Esophagus (tissue), 2 donors: ENCODE measurements around the gene ADCY4. TPM values are rescaled to one million over a fixed set of nuclear protein-coding genes. Genes with fewer than 3 reads are reported as not detected.
A peak's percentile ranks its signal among the peaks of the same experiment; 100 is the strongest.

Experiments used
- H3K27ac ChIP-seq, 2 donors: one replicate each; pipeline ENCODE4 v1.5.1; 2013; ENCODE audit warnings: low read depth in 2 of 2, mild to moderate bottlenecking in 2 of 2, inconsistent platforms in 1 of 2, low read length in 1 of 2, moderate library complexity in 1 of 2
- H3K27me3 ChIP-seq, 2 donors: one replicate each; pipeline ENCODE4 v1.6.1; 2013; ENCODE audit warnings: low read length in 2 of 2, control low read depth in 1 of 2, mild to moderate bottlenecking in 1 of 2; ENCODE audit not compliant: insufficient read depth in 2 of 2, control insufficient read depth in 1 of 2
- H3K36me3 ChIP-seq, 2 donors: one replicate each; pipeline ENCODE4 v1.6.1; 2013; ENCODE audit warnings: low read length in 1 of 2; ENCODE audit not compliant: control insufficient read depth in 2 of 2, insufficient read depth in 2 of 2
- H3K4me1 ChIP-seq, 2 donors: one replicate each; pipeline ENCODE4 v1.6.1; 2013; ENCODE audit warnings: low read length in 1 of 2; ENCODE audit not compliant: control insufficient read depth in 2 of 2, insufficient read depth in 2 of 2
- H3K4me3 ChIP-seq, 2 donors: one replicate each; pipeline ENCODE4 v1.5.1; 2013; ENCODE audit warnings: low read length in 2 of 2, mild to moderate bottlenecking in 2 of 2, low read depth in 1 of 2, moderate library complexity in 1 of 2
- H3K9me3 ChIP-seq, 2 donors: one replicate each; pipeline ENCODE4 v1.6.1; 2013; ENCODE audit warnings: mild to moderate bottlenecking in 2 of 2, low read depth in 1 of 2, low read length in 1 of 2, moderate library complexity in 1 of 2; ENCODE audit not compliant: control insufficient read depth in 2 of 2, insufficient read depth in 1 of 2
- WGBS, 2 donors: extraction: QIAGEN DNeasy Blood & Tissue Kit; methylation state at CpG; one replicate each; pipeline ENCODE4 v1.1.7; 2013; 5-methylcytosine and 5-hydroxymethylcytosine counted together
- polyA plus RNA-seq, 2 donors: library from polyadenylated mRNA; stranded (reverse); fragments of 200-250 nt; gene quantifications; one replicate each; pipeline ENCODE4 v1.2.3, GENCODE V29; 2013
- donor health status: healthy with polysubstance abuse.
- donor health status: Bipolar disorder and iron deficiency.

Gene ADCY4
- polyA plus RNA-seq, 2 donors = 10.2 to 23.3 TPM

- Histone ChIP-seq H3K27me3 (no peaks in the 10 kb centered on the region), H3K36me3 (peaks cover 5 to 22% of the 10 kb centered on the region in 2 donors), H3K27ac (peak overlapping the region; percentile 95 to 98), H3K9me3 (no peaks in the 10 kb centered on the region), H3K4me3 (peak overlapping the region; percentile 68 to 90), H3K4me1 (peaks cover 4 to 12% of the 10 kb centered on the region in 2 donors)
- WGBS, 2 donors = 11 to 12% methylated on average over 3 of the region's 3 CpGs
Measured at GRCh38 chr14:24271834-24272263, 63.0 kb downstream of the ADCY4 start.

- 1% methylated on average over 48 to 61 of the region's 61 CpGs for WGBS, 2 donors
- H3K4me1 ChIP-seq = peaks cover 4 to 14% of the 10 kb centered on the region in 2 donors
- H3K36me3 ChIP-seq = peaks cover 10 to 28% of the 10 kb centered on the region in 2 donors
- peak within 1 kb of the TSS; percentile 95 to 98 for H3K27ac ChIP-seq
- H3K4me3 ChIP-seq = peak within 1 kb of the TSS; percentile 68 to 90
- no peaks in the 10 kb centered on the region for H3K9me3 ChIP-seq
- no peaks in the 10 kb centered on the region for H3K27me3 ChIP-seq
Measured at GRCh38 chr14:24271134-24271833, 63.6 kb downstream of the ADCY4 start, which contains the start of gene RABGGTA. Gene RABGGTA, minus strand, starts transcription at chr14:24271597. Its CDS starts 482 bp downstream, at chr14:24271115.

GRCh38 chr14:24270537-24271133 is 64.2 kb downstream of the ADCY4 start:
- H3K9me3 ChIP-seq = no peaks in the 10 kb centered on the region
- H3K27ac ChIP-seq = peak overlapping the region; percentile 95 to 98
- peaks cover 4 to 17% of the 10 kb centered on the region in 2 donors for H3K4me1 ChIP-seq
- peaks cover 13 to 33% of the 10 kb centered on the region in 2 donors for H3K36me3 ChIP-seq
- 10 to 12% methylated on average over 13 of the region's 13 CpGs for WGBS, 2 donors
- no peaks in the 10 kb centered on the region for H3K27me3 ChIP-seq
- peak overlapping the region; percentile 68 to 90 for H3K4me3 ChIP-seq

GRCh38 chr14:24269910-24270536 is 64.8 kb downstream of the ADCY4 start:
- Histone ChIP-seq H3K36me3 (peaks cover 13 to 35% of the 10 kb centered on the region in 2 donors), H3K4me1 (peaks cover 4 to 15% of the 10 kb centered on the region in 2 donors), H3K4me3 (peak overlapping the region in 1 of 2 donors; percentile 90), H3K9me3 (no peaks in the 10 kb centered on the region), H3K27me3 (no peaks in the 10 kb centered on the region), H3K27ac (peak overlapping the region in 1 of 2 donors; percentile 11)
- 93 to 95% methylated on average over 12 to 14 of the region's 14 CpGs for WGBS, 2 donors

GRCh38 chr14:24269368-24269767 is 65.5 kb downstream of the ADCY4 start:
- peaks cover 4 to 18% of the 10 kb centered on the region in 2 donors for H3K4me1 ChIP-seq
- H3K4me3 ChIP-seq = no peak overlapping the region
- H3K9me3 ChIP-seq = no peaks in the 10 kb centered on the region
- H3K27me3 ChIP-seq = no peaks in the 10 kb centered on the region
- no peak overlapping the region for H3K27ac ChIP-seq
- WGBS, 2 donors = 93 to 96% methylated on average over 8 of the region's 8 CpGs
- H3K36me3 ChIP-seq = peaks cover 13 to 35% of the 10 kb centered on the region in 2 donors

Other genes starting within 250 kb of the ADCY4 start
- 10 to 100 TPM; 10.1 to 29.2 TPM for gene PCK2, start 240.8 kb downstream of the ADCY4 start, polyA plus RNA-seq
- 10 to 100 TPM; 21.5 to 41.6 TPM for gene DCAF11, start 220.3 kb downstream of the ADCY4 start, polyA plus RNA-seq
- gene NRL, start 220.1 kb downstream of the ADCY4 start, polyA plus RNA-seq = 1 to 10 TPM in 1 of 2 donors, under 1 TPM in 1; 0.86 to 1.4 TPM
- 1 to 10 TPM in 1 of 2 donors, under 1 TPM in 1; 0.60 to 1.1 TPM for gene FITM1, start 204.4 kb downstream of the ADCY4 start, polyA plus RNA-seq
- 100 to 1,000 TPM; 146 to 198 TPM for gene PSME1, start 198.9 kb downstream of the ADCY4 start, polyA plus RNA-seq
- gene EMC9, start 193.5 kb downstream of the ADCY4 start, polyA plus RNA-seq = 10 to 100 TPM; 24.5 to 26.6 TPM
- 100 to 1,000 TPM; 143 to 233 TPM for gene PSME2, start 188.5 kb downstream of the ADCY4 start, polyA plus RNA-seq
- 10 to 100 TPM; 27.4 to 70.6 TPM for gene RNF31, start 187.6 kb downstream of the ADCY4 start, polyA plus RNA-seq
- 10 to 100 TPM; 35.0 to 43.5 TPM for gene IRF9, start 173.8 kb downstream of the ADCY4 start, polyA plus RNA-seq
- gene REC8, start 163.0 kb downstream of the ADCY4 start, polyA plus RNA-seq = 1 to 10 TPM; 3.9 to 10.0 TPM
- 10 to 100 TPM; 12.3 to 23.5 TPM for gene IPO4, start 146.3 kb downstream of the ADCY4 start, polyA plus RNA-seq
- 10 to 100 TPM; 10.0 to 25.8 TPM for gene TM9SF1, start 139.6 kb downstream of the ADCY4 start, polyA plus RNA-seq
- under 1 TPM in 1 of 2 donors, not detected in 1; 0.10 TPM for gene TSSK4, start 129.4 kb downstream of the ADCY4 start, polyA plus RNA-seq
- 10 to 100 TPM; 37.0 to 65.7 TPM for gene CHMP4A, start 121.6 kb downstream of the ADCY4 start, polyA plus RNA-seq
- gene MDP1, start 119.0 kb downstream of the ADCY4 start, polyA plus RNA-seq = 10 to 100 TPM; 12.1 to 12.8 TPM
- 100 to 1,000 TPM; 116 to 220 TPM for gene NEDD8, start 102.7 kb downstream of the ADCY4 start, polyA plus RNA-seq
- gene GMPR2, start 102.1 kb downstream of the ADCY4 start, polyA plus RNA-seq = 10 to 100 TPM; 24.5 to 35.0 TPM
- gene TINF2, start 92.4 kb downstream of the ADCY4 start, polyA plus RNA-seq = 10 to 100 TPM; 49.2 to 49.8 TPM
- gene TGM1, start 71.9 kb downstream of the ADCY4 start, polyA plus RNA-seq = 100 to 1,000 TPM; 609 to 890 TPM
- 100 to 1,000 TPM; 117 to 135 TPM for gene RABGGTA, start 63.5 kb downstream of the ADCY4 start, polyA plus RNA-seq
- gene DHRS1, start 35.3 kb downstream of the ADCY4 start, polyA plus RNA-seq = 10 to 100 TPM; 92.6 to 97.6 TPM
- 10 to 100 TPM in 1 of 2 donors, 1 to 10 TPM in 1; 9.3 to 10.8 TPM for gene NOP9, start 35.2 kb downstream of the ADCY4 start, polyA plus RNA-seq
- 10 to 100 TPM; 24.3 TPM for gene CIDEB, start 27.1 kb downstream of the ADCY4 start, polyA plus RNA-seq
- gene LTB4R2, start 24.9 kb downstream of the ADCY4 start, polyA plus RNA-seq = 10 to 100 TPM; 11.6 to 30.4 TPM
- gene LTB4R, start 23.6 kb downstream of the ADCY4 start, polyA plus RNA-seq = 10 to 100 TPM; 63.3 to 73.6 TPM
- gene RIPK3, start 4.9 kb upstream of the ADCY4 start, polyA plus RNA-seq = 10 to 100 TPM; 13.3 to 14.4 TPM
- 10 to 100 TPM; 20.9 to 25.6 TPM for gene NFATC4, start 33.1 kb upstream of the ADCY4 start, polyA plus RNA-seq
- gene NYNRIN, start 63.9 kb upstream of the ADCY4 start, polyA plus RNA-seq = 1 to 10 TPM; 4.8 to 5.6 TPM
- gene CBLN3, start 94.6 kb upstream of the ADCY4 start, polyA plus RNA-seq = under 1 TPM; 0.75 to 0.86 TPM
- 10 to 100 TPM; 20.8 to 24.4 TPM for gene KHNYN, start 94.9 kb upstream of the ADCY4 start, polyA plus RNA-seq
- 10 to 100 TPM; 38.1 to 39.8 TPM for gene SDR39U1, start 107.7 kb upstream of the ADCY4 start, polyA plus RNA-seq
- under 1 TPM in 1 of 2 donors, not detected in 1; 0.35 TPM for gene CMA1, start 173.2 kb upstream of the ADCY4 start, polyA plus RNA-seq
- gene CTSG, start 241.2 kb upstream of the ADCY4 start, polyA plus RNA-seq = 1 to 10 TPM in 1 of 2 donors, under 1 TPM in 1; 0.14 to 1.4 TPM